Dermis microvascular lymphatic vessel endothelial cell (primary cell): ENCODE results near the gene CDKL1. TPM values are rescaled to one million over a fixed set of nuclear protein-coding genes. Genes with fewer than 3 reads are reported as not detected.
"Not testable (repeated sequence)": the region's sequence is repeated elsewhere in the genome, so short reads cannot be mapped to it uniquely, and the experiment has no call there.

Experiments
- DNase-seq, 2 donors: peaks; one replicate each; pipeline versions ENCODE4 v3.0.0 to v3.0.0-alpha.2; 2010; ENCODE audit warnings: low read depth in 2 of 2
- total RNA-seq: library from RNA; depleted of rRNA; stranded (reverse); fragments of >200 nt; gene quantifications from 2 replicates; pipeline ENCODE4 v1.2.1, GENCODE V29; 2014

The CDKL1 gene
- total RNA-seq, 1 donor from 2014 or later, result 42.2 TPM

- peak; percentile 88 to 92 for DNase-seq
Measured at GRCh38 chr14:50335389-50335788, 61.3 kb downstream of the CDKL1 start.

DNA sequence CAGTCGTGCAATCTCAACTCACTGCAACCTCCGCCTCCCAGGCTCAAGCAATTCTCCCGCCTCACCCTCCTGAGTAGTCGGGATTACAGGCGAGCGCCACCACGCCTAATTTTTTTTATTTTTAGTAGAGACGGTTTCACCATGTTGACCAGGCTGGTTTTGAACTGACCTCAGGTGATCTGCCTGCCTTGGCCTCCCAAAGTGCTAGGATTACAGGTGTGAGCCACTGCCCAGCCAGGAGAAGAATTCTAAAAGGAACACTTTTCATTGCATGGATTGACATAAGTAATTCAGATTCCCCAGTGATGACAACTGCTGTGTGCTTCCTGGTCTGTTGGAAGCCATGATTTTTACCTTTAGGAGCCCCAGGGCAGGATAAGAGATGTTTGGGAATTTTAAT lies 62.5 kb downstream of the CDKL1 start:
- DNase-seq, result no peak

DNA sequence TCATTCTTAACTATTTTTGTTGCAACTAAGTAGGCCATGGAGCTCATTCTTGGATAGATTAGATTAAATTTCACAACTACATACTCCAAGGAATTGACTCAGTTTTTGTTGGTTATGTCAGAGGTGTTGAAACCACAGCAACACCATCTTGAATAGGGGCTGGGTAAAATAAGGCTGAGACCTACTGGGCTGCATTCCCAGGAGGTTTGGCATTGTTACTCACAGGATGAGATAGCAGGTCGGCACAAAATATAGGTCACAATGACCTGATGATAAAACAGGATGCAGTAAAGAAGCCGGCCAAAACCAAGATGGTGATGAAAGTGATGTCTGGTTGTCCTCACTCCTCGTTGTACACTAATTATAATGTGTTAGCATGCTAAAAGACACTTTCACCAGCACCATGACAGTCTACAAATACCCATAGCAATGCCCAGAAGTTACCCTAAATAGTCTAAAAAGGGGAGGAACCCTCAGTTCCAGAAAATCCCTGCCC lies 63.6 kb downstream of the CDKL1 start:
- DNase-seq, result peak; percentile 49 to 75

- DNase-seq, result no peak
Measured at GRCh38 chr14:50331596-50331995, 65.1 kb downstream of the CDKL1 start.

- peak; percentile 86 to 96 for DNase-seq
Measured at GRCh38 chr14:50321009-50321660, 75.5 kb downstream of the CDKL1 start.

DNA sequence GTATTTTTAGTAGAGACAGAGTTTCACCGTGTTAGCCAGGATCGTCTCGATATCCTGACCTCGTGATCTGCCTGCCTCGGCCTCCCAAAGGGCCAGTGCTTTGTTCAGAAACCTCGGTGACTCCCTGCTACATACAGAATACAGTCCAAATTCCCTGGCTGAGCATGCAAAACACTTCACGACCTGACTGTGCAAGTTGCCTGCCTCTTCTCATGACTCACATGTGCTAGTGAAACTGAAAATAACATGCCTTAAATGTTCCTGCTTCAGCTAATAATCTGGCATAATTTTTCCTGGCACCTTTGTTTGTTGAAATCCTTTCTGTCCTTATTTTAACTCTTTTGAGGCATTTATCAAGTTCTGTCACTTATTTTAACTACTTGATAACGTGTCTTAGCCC lies 76.4 kb downstream of the CDKL1 start:
- DNase-seq, result peak; percentile 38 to 41

DNA sequence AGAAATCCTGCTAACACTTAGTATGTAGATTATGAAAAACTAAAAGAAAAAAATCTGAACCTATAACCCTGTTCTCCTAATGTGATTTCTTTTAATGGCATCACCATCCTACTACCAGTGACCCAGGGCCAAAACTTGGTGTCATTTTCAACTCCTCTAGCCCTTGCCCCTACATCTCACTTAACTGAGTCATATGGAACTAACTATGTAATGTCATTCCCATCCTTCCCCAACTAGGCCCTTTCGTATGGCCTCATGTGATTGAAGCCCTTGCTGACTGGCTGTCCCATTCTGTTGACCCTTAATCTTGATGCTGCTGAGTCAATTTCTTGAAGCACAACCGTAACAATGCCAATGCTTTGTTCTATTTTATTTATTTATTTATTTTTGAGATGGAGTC lies 77.0 kb downstream of the CDKL1 start:
- no peak for DNase-seq

- DNase-seq, result no peak
Measured at GRCh38 chr14:50319293-50319692, 77.4 kb downstream of the CDKL1 start.

DNA sequence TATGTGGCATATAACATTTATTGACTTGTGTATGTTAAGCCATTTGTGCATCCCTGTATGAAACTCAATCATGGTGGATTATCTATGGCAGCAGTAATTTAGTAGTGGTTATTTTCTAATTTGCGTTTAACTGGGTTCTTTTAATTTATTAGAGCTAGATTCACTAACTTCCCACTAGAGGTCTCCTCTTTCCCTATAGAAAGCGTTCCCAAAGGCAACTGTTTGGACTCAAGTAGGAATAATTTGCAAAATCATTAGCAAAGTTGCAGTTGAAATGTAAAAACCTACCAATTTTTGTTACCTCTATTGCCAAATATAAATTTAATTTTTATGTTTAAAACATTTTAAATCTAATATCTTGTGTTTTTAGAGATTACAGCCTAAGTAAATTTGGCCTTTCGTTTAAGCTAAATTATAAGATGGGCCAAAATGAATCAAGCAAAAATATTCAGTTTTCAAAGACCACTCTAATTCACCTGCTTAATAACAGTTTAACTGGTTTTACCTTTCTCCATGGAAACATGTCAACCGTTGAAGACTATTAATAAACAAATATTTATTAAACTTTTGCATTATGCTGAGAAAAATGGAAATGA lies 78.6 kb downstream of the CDKL1 start:
- peak; percentile 51 to 66 for DNase-seq

DNA sequence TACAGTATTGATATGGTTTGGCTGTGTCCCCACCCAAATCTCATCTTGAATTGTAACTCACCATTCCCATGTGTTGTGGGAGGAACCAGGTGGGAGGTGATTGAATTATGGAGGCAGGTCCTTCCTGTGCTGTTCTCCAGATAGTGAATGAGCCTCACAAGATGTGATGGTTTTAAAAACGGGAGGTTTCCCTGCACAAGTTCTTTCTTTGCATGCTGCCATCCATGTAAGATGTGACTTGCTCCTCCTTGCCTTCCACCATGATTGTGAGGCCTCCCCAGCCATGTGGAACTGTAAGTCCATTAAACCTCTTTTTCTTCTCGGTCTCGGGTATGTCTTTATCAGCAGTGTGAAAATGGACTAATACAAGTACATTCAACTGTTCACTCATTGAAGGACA lies 82.6 kb downstream of the CDKL1 start:
- not testable (repeated sequence) for DNase-seq

DNA sequence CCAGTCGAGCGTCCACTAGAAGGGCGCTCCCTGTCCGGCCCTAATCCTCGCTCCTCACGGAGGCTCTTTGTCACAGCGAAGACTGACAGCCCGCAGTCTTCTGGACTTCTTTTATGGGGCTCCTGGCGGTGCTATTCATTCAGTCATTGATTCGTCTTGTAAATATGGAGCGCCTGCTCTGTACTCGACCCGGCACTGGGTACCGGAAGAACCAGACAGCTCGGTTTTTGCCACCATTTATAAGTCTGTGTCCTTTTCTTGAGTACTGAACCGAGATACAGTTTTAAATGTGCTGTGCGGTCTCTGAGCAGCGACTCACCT lies 84.0 kb downstream of the CDKL1 start:
- no peak for DNase-seq

- peak; percentile 65 to 95 for DNase-seq
Measured at GRCh38 chr14:50311972-50312733, 84.5 kb downstream of the CDKL1 start, which contains the start of the genes DMAC2L and L2HGDH. Gene DMAC2L, plus strand, starts transcription at chr14:50312324. Its CDS starts 9,164 bp downstream, at chr14:50321488. Gene L2HGDH, minus strand, starts transcription at chr14:50312229. Its CDS starts 79 bp downstream, at chr14:50312150.

DNA sequence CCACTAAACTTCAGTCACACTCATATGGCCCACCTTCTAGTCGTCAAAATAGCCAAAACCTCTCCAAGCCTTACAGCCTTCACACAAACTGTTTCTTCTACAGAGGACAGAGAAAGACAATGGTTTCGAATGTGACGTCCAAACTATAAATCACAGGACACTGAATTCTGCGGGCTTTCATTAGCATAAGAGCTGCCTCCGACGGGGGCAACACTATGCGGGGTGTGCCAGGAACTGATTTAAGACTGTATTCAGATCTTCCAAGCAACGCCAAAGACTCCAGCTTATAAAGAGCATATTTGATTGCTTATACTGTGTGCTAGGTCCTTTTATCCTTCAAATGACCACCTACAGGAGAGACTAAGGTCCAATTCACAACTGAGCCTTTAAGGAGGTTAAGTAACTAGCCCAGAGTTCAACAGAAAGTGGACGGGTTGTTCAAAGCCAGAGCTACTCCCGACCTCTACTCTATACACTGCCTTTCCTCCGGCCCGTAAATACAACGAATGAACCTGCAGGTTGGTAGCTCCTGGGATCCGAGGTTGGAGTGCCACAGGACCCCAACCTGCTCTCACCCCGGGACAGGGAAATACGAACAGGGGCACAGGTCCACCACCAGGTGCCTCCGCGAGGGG lies 85.2 kb downstream of the CDKL1 start:
- no peak for DNase-seq

GRCh38 chr14:50310445-50310844 lies 86.2 kb downstream of the CDKL1 start:
- no peak for DNase-seq

DNA sequence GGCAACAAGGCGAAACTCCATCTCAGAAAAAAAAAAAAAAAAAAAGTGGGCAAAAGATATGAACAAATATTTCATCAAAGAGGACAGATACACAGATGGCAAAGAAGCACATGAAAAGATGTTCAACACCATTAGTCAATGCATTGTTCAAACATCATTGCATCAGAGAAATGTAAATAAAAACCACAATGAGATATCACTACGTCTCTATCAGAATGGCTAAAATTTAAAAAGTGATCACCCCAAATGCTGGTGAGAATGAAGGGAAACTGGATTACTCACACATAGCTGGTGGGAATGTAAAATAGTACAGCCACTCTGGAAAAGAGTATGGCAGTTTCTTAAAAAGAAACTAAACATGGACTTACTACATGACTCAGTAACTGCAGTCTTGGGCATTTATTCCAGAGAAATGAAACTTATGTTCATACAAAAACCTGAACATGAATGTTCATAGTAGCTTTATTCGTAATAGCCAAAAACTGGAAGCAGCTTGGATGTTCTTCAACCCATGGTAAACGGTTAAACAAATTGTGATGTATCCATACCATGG lies 88.2 kb downstream of the CDKL1 start:
- DNase-seq, result no peak

DNA sequence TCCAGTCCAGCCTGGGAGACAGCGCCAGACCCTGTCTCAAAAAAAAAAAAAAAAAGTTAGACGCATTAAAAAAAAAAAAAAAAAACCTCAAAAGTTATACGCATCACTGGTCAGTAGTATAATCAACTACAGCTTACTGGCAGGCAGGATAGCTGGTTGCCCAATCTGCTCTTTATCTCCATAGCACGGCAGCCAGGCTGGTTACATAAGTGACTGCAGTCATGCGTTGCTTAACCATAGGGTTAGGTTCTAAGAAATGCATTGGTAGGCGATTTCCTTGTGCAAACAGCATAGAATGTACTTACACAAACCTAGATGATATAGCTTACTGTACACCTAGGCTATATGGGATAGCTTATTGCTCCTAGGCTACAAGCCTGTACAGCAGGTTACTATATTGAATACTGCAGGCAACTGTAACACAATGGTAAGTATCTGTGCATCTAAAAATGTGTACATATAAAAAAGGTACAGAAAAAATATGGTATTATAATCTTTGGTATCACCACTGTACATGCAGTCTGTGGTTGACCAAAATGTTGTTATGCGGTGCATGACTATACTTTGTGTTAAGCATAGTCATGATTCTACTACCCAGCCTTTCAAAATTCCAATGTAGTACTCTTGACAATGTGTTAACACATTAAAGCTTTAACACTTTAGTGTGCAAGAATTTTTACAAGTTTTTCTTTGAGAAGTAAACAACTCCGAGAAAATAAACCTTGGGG lies 92.8 kb downstream of the CDKL1 start:
- DNase-seq, result no peak

DNA sequence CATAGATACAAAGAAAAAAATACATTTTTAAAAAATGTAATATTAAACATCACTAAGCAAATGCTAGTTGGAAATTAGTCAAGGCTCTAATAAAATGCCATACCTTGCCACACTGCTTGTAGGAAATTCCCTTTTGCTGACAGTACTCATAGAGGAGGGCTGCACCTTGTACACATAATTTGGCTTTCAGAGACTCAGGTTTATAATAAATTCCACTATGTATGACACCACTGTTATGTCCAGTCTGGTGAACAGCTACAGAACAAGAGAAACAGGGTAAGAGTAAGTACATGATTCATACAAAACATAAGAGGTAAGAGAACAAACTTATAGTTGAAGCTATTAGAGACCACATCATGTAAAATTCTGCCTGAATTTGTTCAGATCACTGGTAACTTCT lies 94.8 kb downstream of the CDKL1 start:
- no peak for DNase-seq

DNA sequence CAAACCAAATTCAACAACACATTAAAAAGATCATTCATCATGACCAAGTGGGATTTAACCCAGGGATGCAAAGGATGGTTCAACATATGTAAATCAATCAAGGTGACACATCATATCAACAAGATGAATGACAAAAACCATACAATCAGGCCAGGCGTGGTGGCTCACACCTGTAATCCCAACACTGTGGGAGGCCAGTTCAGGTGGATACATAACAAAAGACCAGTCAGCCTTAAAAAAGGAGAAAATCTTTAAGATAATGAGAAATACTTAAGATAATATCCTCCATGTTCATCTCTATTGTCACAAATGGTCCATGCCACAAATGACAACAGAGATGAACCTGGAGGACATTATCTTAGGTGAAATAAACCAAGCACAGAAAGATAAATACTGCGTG lies 97.1 kb downstream of the CDKL1 start:
- DNase-seq, result no peak

DNA sequence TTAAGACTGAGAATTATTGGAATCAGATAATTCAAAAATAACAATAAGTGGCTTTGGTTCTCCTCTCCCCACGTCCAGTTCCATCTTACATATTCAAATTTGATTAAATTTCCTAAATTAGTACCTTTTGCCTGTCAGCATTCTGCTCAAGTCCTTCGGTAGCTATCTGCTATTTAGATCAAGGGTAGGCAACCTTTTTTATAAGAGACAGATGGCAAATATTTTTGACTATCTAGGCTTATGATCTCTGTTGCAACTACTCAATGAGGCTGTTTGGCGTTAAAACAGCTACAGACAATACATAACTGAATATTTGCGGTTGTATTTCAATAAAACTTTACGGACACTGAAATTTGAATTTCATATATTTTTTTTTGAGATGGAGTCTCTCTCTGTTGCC lies 106.4 kb downstream of the CDKL1 start:
- no peak for DNase-seq

GRCh38 chr14:50288146-50288545 lies 108.5 kb downstream of the CDKL1 start:
- no peak for DNase-seq

DNA sequence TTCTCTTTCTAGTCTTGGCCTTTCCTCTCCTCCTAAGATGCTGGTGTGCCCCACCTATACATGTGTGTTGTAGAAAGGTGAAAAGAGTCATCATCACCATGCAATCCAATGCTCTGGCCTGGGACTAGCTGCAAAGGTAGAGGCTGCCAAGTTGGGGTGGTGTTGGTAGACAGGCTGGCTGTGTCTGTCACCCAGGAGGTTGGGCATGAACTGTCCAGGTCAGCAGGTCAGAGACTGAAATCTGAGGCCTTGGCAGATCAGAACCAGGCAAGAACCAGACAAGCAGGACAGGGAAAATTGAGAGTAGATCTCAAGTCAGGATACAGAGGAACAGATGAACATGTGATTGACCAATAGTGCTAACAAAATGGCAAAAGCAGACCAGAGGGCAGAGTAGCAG lies 110.8 kb downstream of the CDKL1 start:
- DNase-seq, result no peak
